NCI-H2227 (cell line): ENCODE measurements around the gene INPP5K.
"Not testable (repeated sequence)": the region's sequence is repeated elsewhere in the genome, so short reads cannot be mapped to it uniquely, and the experiment has no call there.

ENCODE experiments used
- DNase-seq: peaks from one replicate; lab custom pipeline; 2025; ENCODE audit not compliant: unreplicated experiment; lab: John Stamatoyannopoulos, UW

INPP5K gene

DNA sequence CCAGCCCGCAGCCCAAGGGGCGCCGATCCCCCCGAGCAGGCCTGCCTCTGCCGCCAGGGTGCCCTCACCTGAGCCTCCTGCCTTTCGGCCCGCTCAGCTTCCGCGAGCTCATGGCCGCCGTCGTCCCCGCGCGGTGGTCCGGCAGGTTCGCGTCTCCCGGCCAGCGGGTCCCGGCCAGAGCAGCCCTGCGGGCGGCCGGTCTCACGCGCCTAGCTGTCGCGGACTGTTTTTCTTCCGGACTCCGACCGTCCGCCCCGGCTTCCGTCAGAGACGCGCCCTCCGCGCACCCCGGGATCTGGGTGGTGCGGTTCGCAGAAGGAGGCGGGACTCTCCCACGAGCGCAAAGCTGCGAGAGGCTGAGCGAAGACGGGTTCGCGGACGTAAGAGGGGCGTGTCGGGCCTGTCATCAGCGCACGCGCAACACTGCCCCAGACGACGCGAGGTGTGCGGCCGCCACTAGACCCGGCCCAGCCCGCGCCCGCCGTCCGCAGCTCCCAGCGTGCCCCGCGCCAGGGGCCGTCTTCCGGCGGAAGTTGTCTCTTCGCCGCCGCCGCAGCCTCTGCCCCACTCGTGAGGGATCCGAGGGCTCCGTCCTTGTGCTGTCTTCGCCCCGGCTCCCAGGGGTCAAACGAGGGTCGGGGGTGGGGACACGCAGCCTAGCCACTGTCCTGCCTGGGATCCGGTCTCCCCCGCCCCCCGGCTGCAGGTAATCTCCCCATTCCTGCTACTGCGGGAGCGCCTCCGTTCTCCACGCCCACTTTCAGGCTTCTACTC is at the start of gene INPP5K:
TSS of gene INPP5K (minus strand) at position 225 of the 774 bp plus-strand sequence. CDS start at position 112, 113 bp downstream.
- peak; percentile 96 for DNase-seq

- no peak for DNase-seq
Observed at GRCh38 chr17:1565877-1566276, 49.5 kb upstream of the INPP5K start.

GRCh38 chr17:1563786-1564613 is 47.6 kb upstream of the INPP5K start:
- DNase-seq, result no peak

GRCh38 chr17:1563471-1563785 is 47.0 kb upstream of the INPP5K start:
- not testable (repeated sequence) for DNase-seq

DNA sequence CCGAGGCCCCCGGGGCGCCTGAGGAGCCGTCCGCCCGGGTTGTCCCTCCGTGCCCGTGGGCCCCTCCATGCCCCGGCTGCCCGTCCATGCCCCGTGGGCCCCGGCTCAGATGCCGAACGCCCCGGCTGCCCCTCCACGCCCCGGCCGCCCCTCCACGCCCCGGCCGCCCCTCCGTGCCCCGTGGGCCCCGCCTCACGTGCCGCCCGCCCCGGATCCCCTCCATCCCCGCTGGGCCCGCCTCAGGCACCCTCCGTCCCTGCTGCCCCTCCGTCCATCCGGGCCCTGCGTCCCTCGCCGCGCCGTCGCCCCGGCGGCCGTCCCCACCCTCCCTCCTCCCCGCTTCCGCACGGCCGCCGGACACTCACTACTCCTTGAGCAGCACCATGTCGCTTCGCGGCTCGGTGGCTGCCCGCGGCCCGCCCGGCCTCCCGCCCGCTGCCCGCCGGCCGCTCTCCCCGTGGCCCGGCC is 45.8 kb upstream of the INPP5K start:
- DNase-seq, result peak; percentile 66

DNA sequence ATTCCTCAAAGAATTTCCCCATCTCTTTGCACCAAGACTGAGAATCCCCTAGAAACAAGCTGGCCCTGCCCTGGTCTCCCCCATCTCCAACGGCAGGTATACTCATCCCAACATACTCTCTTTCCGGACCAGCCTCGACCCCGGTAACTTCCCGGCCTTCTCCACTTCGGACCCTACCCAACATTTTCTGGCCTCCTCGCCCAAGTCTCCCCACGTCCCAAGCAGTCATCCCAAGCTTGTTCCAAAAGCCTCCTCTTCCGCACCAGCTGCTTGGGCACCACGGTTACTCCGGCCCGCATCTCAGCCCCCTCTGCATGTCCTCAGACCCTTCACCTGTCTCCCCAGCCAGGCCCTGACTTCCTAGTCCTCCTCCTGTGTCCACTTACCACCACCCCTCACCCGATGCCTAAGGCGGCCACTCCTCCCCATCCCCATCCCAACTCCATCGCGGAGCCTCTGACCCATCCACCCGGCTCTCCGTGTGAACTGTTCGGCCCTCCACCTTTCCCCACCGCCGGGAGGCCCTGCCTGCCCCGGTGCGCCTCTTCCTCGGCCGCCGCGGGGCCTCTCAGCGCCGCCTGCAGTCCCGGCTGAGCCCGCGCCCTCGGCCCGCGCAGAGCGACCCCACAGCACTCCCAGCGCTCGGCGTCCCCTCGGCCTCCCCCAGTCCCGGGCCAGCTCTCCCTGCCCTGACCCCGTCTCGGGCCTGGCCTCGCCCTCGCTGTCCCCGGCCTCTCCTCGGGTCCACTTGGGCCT is 45.2 kb upstream of the INPP5K start:
- peak; percentile 18 for DNase-seq

- no peak for DNase-seq
Observed at GRCh38 chr17:1560858-1561355, 44.5 kb upstream of the INPP5K start.

GRCh38 chr17:1560101-1560857 is 43.9 kb upstream of the INPP5K start:
- no peak for DNase-seq

GRCh38 chr17:1559047-1560043 is 42.9 kb upstream of the INPP5K start:
- no peak for DNase-seq

GRCh38 chr17:1558401-1558800 is 42.0 kb upstream of the INPP5K start:
- DNase-seq, result no peak

DNA sequence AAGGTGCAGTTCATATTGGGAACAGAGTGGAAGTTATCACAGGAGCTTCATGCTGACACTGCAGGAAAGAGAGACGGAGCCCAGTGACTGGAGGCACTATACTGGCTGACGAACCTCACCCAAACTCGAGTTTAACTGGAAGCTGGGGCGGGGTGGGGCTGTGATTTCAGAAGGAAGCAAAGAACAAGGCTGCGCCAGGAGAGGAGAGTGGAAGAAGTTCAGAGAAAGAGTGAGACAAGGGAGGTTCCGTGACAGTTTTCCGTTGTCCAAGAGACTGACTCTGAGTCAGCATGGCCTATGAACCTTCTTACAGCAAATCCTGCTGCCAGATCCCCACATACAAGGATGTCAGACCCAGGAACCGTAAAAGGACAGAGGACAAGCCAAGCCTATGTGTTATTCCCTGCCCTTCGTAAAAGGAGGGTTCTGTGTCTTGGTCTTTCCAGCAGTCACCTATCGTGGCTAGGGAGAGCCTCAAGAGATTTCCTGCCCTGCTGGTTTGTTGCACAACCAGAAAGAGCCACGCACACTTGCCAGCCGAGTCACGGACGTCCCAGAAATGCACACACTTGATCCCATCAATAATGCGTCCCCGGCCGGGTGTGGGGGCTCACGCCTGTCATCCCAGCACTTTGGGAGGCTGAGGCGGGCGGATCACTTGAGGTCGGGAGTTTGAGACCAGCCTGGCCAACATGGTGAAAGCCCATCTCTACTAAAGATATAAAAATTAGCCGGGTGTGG is 41.1 kb upstream of the INPP5K start:
- no peak for DNase-seq

DNA sequence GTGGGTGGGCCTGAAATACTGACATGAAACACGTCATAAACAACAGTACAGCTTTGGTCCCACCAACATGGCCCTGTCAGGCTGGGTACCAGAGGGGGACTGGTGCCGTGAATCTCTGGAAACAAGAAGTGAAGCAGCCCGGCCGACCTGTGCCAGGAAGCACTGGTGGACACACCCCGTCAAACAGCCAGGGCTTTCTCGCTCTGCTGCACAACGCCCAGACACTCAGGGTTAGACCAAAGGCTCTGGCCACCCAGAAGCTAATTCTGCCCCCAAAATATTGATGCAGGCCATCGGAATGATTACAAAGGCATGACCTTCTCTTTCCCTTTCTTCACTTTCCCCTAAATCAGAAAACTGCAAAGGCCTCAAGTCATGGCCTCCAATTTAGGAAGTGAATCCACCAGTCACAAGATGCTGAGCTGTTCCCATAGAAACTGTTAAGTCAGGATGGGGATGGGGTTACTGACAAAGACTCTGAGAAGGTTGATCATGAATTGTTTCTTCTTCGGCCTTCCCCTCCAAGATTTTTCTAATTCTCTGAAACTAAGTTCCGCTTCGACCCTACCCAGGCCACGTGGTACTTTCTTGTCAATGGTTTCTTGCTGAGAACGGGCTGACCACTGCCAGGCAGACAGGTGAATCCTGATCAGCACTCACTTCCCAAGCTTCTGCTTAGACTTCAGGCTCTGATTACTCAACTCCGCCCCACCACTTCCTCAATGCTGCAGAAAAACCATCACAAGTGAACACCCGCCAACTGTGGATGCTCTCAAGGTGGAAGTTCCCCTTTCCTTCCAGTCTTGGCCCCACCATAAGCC is 39.4 kb upstream of the INPP5K start:
- no peak for DNase-seq

GRCh38 chr17:1554751-1555540 is 38.5 kb upstream of the INPP5K start:
- DNase-seq, result no peak

DNA sequence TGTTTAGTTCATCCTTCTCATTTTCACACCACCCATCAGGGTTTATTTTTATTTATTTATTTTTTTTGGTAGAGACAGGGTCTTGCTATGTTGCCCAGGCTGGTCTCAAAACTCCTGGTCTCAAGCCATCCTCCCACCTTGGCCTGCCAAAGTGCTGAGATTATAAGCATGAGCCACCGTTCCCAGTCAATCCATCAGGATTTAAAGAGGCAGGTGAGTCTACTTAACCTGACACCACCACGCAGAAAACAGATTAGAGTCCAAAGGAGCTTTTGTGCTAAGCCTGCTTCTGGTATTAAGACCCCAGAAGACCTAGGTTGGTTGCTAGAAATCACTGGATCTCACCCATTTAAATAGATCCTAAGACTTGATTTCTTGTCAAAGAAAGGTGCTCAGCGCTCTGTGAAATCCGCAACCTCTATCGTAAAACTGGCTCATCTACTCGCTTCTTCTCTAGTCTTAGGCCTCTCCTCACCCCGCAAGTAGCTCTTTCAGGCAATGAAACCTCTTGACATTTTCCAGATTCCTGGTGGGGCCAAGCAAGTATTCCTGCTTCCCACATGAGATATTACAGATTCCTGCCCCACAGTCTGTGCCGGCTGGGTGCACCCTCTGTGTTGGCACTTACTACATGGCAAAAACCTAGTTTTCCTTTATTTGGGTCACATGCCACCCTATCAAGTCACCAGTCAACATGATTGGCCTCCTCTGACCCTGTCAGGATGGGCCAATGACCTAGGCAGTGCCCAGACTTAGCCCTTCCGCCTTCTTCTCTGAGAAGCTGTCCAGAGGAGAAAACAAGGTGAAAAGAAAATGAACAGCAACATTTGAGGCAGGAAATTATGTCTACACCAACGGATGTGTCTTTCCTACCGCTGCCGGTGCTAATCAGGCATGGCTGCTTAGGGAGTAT is 37.2 kb upstream of the INPP5K start:
- DNase-seq, result no peak

DNA sequence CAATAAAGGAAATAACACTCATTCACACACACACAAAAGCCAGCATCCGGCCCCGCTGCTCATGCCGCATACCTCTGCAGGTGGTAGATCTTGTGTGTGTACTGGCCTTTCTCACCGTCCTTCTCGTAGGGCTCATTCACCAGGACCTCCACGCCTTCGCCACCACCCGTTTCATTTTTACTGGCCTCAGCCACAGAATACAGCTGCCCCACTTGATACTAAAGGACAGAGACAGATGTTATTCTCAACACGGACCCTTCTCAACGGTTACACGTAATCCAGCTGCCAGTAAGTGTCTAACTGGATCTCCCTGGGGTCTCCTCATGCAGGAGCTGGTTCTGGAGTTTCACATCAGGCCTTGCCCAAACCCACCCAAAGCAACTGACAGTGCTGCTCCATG is 36.5 kb upstream of the INPP5K start:
- no peak for DNase-seq

GRCh38 chr17:1551741-1552140 is 35.3 kb upstream of the INPP5K start:
- no peak for DNase-seq
